ENCODE results near the gene STK39. TPM values are rescaled to one million over a fixed set of nuclear protein-coding genes. Genes with fewer than 3 reads are reported as not detected.

The STK39 gene
- total RNA-seq, 4 donors from 2014 or later: 18.4 to 65.0 (median 27.1) TPM

DNA sequence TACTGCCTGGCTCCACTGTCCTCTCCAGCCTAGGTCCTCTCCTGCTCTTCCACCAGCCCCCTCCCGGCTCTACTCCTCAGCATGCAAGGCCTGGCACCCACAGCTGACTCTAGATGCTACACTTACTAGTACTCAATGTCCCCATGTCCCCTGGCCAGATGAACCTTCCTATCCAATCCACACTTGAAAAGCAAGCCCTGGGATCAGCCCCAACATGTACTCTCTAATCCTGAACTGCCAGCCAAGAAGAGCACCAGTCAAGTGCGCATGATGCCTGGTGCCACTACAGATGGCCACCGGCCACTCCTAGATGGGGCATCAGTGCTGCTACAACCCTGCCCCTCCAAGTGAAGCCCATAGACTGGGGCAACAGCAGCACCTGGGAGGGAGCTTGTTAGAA is 168.2 kb downstream of the STK39 start:
- no peak for ATAC-seq (ENCODE audit: low FRiP score)
- no peak for DNase-seq (ENCODE audit: low spot score)
- no peak for TF ChIP-seq CTCF (IDR thresholded peaks at IDR 0.05)

DNA sequence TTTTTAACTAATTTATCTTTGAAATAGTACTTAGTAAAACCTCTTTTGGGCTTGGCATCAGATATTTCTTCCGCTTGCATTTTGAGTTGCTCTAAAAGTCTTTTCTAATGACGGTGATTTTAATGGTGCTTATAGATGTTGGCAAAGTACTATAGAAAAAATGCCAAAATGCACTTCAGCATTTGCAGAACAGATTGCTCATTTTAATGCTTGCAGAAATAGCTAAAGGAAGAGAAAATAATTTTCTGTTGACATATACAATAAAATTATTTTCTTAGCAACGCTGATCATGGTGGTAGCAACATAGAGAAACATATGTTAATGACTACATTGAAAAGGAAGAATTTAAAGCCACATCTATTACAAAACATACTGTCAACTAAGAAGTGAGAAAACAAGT is 170.7 kb downstream of the STK39 start:
- no peak for ATAC-seq (ENCODE audit: low FRiP score)
- TF ChIP-seq CTCF (IDR thresholded peaks at IDR 0.05): no peak

GRCh38 chr2:168075446-168075845 is 171.9 kb downstream of the STK39 start:
- ATAC-seq (ENCODE audit: low FRiP score): no peak
- no peak for TF ChIP-seq CTCF (IDR thresholded peaks at IDR 0.05)
- no peak for DNase-seq (ENCODE audit: low spot score)

More for the DNA sequence above, 170.7 kb downstream of the STK39 start:
- no peak for DNase-seq (ENCODE audit: low spot score)

DNA sequence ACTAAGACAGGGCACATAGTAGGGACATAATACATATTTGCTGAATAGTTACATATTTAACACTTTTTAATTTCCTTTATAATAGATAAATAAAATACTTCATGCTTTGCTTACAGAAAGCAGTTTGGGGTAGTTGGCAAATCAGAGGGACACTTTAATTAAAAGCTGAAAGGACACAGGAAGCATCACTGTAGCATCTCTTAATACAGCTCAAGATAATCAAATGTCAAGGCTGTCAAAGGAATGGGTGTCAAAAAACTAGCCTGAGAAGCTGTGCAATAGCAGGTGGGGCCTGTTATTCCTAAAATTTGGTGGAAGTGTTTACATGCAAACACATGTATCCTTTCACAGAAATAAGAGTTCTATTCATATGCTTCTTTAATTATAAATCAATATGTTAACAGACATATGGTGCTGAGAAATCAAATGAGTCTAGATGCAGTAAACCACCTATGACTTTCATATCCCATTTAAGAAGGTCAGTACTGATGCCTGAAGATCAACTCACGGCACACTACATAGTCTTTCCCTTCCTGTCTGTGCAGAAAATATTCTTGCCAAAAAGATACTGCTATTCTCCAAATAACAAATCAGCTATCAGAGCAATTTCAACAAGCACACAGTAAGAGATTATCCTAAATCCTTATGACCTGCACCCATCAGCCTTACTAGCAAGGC is 174.6 kb downstream of the STK39 start:
- ATAC-seq (ENCODE audit: low FRiP score) (no peak), DNase-seq (ENCODE audit: low spot score) (no peak)
- TF ChIP-seq CTCF (IDR thresholded peaks at IDR 0.05): no peak

DNA sequence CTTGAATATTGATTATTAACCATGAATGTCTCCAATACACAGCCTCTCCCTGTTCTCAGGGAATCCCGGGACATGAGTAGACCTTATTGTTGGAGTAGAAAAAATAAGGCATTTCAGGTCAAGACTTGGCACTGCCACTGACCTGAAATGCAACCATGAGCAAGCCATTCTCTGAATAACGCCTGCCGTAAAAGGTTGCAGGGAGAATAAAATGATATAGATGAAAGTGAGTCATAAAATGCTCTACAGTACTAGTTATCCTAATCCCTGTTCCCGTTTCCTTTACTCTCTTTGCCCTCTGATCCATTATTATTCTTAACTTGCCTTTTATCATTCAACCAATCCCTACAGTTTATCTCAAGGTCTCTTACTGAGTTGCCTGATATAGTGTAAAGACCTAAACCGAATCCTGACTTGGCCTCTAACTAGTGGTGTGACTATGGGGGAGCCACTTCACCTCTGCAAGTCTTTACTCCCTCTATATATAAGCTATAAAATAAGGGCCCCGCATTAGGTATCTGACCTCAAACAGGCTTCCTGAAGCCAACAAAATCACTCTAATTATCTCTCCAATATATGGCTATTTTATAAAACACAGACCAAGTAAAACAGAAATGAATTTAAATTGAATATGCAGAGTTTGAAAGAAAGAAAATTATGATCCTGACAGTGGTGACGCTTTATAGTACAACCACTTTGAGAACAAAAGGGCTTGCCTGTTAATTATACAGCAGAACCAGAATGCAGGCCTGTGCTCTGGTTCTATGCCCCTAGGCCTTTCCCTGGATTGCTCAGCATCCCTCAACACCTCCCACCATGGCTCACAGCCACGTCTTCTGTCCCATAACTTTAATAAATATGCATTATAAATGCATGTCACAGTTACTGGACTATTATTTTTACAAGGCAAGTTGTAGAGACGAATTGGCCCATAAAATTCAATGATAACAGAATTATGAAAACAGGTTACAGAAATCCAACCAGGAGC is 183.1 kb downstream of the STK39 start:
- no peak for TF ChIP-seq CTCF (IDR thresholded peaks at IDR 0.05)
- ATAC-seq (ENCODE audit: low FRiP score): no peak
- DNase-seq (ENCODE audit: low spot score): no peak

DNA sequence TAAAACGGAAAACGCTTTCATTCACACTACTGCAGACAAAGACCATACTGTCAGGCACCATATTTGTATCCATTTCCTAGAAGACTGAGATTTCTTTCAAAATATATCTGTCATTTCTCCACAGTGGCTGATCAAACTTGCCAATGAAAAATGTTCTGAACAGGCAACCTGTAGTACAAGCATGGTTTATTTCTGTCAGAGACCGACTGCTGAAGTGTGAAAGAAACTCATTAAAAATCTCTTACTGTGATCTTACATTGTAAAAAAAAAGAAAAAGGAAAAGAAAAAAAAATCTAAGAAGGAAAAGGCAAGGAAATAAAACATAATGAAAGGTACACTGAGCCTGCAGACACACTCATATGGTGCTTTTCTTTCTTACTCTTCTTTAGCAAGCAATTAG is 184.5 kb downstream of the STK39 start:
- no peak for ATAC-seq (ENCODE audit: low FRiP score)

More for the DNA sequence above, 184.5 kb downstream of the STK39 start:
- no peak for DNase-seq (ENCODE audit: low spot score)
- TF ChIP-seq CTCF (IDR thresholded peaks at IDR 0.05): no peak
